ENCODE measurements around the gene RHBDD3.
A peak's percentile ranks its signal among the peaks of the same experiment; 100 is the strongest.

Gene RHBDD3

GRCh38 chr22:29306175-29306834 is 38.5 kb upstream of the RHBDD3 start, which contains the start of gene GAS2L1:
TSS of gene GAS2L1 (plus strand) at chr22:29306650. CDS start at chr22:29308106, 1,456 bp downstream.
- H3K4me3 ChIP-seq (ENCODE audit: low read depth, low read length): peak within 1 kb of the TSS; percentile 62
- ChIA-PET CTCF (interaction anchor here (0.7 to 4.3 kb wide), 23 partner anchors 9 to 781 kb away, joined by 3 to 48 read pairs (median 4); partner anchors contain the start of gene AP1B1), POLR2A (interaction anchor here (0.6 to 1.5 kb wide), 4 partner anchors 14 to 286 kb away, joined by 3 to 4 read pairs (median 4); partner anchors contain the start of gene THOC5)
- DNase-seq (ENCODE audit: low read depth, low spot score): no peak
- TF ChIP-seq CTCF (IDR thresholded peaks at IDR 0.05; ENCODE audit: insufficient read depth, low read length, missing control alignments): peak; percentile 89

- POLR2A ChIA-PET: interaction anchor here (0.6 kb wide), 2 partner anchors 234 to 286 kb away, joined by 3 read pairs; no protein-coding TSS in a partner anchor
- CTCF ChIA-PET: interaction anchor here (0.9 to 4.3 kb wide), 20 partner anchors 8 to 224 kb away, joined by 3 to 48 read pairs (median 6); no protein-coding TSS in a partner anchor
- H3K4me3 ChIP-seq (ENCODE audit: low read depth, low read length): peak overlapping the region; percentile 62
- DNase-seq (ENCODE audit: low read depth, low spot score): no peak
- no peak for TF ChIP-seq CTCF (IDR thresholded peaks at IDR 0.05; ENCODE audit: insufficient read depth, low read length, missing control alignments)
Observed at GRCh38 chr22:29305836-29306174, 38.0 kb upstream of the RHBDD3 start.

- TF ChIP-seq CTCF (IDR thresholded peaks at IDR 0.05; ENCODE audit: insufficient read depth, low read length, missing control alignments): no peak
- CTCF ChIA-PET: interaction anchor here (1.1 to 1.7 kb wide), 4 partner anchors 9 to 57 kb away, joined by 3 to 11 read pairs (median 4); no protein-coding TSS in a partner anchor
- no peak for DNase-seq (ENCODE audit: low read depth, low spot score)
- POLR2A ChIA-PET: no interaction called here
- no peak overlapping the region for H3K4me3 ChIP-seq (ENCODE audit: low read depth, low read length)
Observed at GRCh38 chr22:29302681-29303465, 35.1 kb upstream of the RHBDD3 start.

GRCh38 chr22:29302402-29302680 is 34.6 kb upstream of the RHBDD3 start:
- no peak for DNase-seq (ENCODE audit: low read depth, low spot score)
- POLR2A ChIA-PET: no interaction called here
- H3K4me3 ChIP-seq (ENCODE audit: low read depth, low read length): no peak overlapping the region
- no peak for TF ChIP-seq CTCF (IDR thresholded peaks at IDR 0.05; ENCODE audit: insufficient read depth, low read length, missing control alignments)
- CTCF ChIA-PET: interaction anchor here (1.1 kb wide), 1 partner anchor 14 kb away, joined by 3 read pairs; no protein-coding TSS in a partner anchor

GRCh38 chr22:29301716-29302401 is 34.1 kb upstream of the RHBDD3 start:
- no peak overlapping the region for H3K4me3 ChIP-seq (ENCODE audit: low read depth, low read length)
- CTCF ChIA-PET: interaction anchor here (2.9 kb wide), 1 partner anchor 58 kb away, joined by 14 read pairs; no protein-coding TSS in a partner anchor
- no peak for TF ChIP-seq CTCF (IDR thresholded peaks at IDR 0.05; ENCODE audit: insufficient read depth, low read length, missing control alignments)
- POLR2A ChIA-PET: interaction anchor here (0.5 to 1.1 kb wide), 2 partner anchors 12 to 65 kb away, joined by 3 read pairs; no protein-coding TSS in a partner anchor
- DNase-seq (ENCODE audit: low read depth, low spot score): no peak

All from AG04449 (cell line).